LNCaP clone FGC (cell line): Measurements from ENCODE around the gene NKAIN2.
"Not testable (repeated sequence)": the region's sequence is repeated elsewhere in the genome, so short reads cannot be mapped to it uniquely, and the experiment has no call there.

Experiments
- DNase-seq: peaks from one replicate; pipeline ENCODE4 v3.0.0-alpha.2; 2011; ENCODE audit warnings: low read depth
- H3K4me3 ChIP-seq: 2 replicates; pipeline ENCODE4 v1.5.1; 2011; ENCODE audit warnings: mild to moderate bottlenecking, low read depth, low read length, control low read depth
- CTCF ChIP-seq: IDR thresholded peaks from 2 replicates; pipeline ENCODE4 v1.5.1; 2012; ENCODE audit warnings: mild to moderate bottlenecking; ENCODE audit not compliant: control insufficient read depth, insufficient read depth; ENCODE audit errors: extremely low read depth

NKAIN2 gene

GRCh38 chr6:124561635-124562130 is 758.0 kb downstream of the NKAIN2 start:
- no peak overlapping the region for H3K4me3 ChIP-seq
- no peak for DNase-seq
- TF ChIP-seq CTCF, result no peak

- DNase-seq, result not testable (repeated sequence)
Observed at GRCh38 chr6:124564125-124564524, 760.5 kb downstream of the NKAIN2 start.

GRCh38 chr6:124567401-124567800 is 763.7 kb downstream of the NKAIN2 start:
- H3K4me3 ChIP-seq, result no peak overlapping the region
- no peak for TF ChIP-seq CTCF
- DNase-seq, result no peak

More at GRCh38 chr6:124564125-124564524, 760.5 kb downstream of the NKAIN2 start:
- not testable (repeated sequence) for H3K4me3 ChIP-seq

- TF ChIP-seq CTCF, result no peak
- no peak overlapping the region for H3K4me3 ChIP-seq
- no peak for DNase-seq
Observed at GRCh38 chr6:124573953-124574352, 770.3 kb downstream of the NKAIN2 start.

- H3K4me3 ChIP-seq, result no peak overlapping the region
- no peak for DNase-seq
- no peak for TF ChIP-seq CTCF
Observed at GRCh38 chr6:124577734-124578281, 774.1 kb downstream of the NKAIN2 start.

- DNase-seq, result no peak
- no peak overlapping the region for H3K4me3 ChIP-seq
- no peak for TF ChIP-seq CTCF
Observed at GRCh38 chr6:124590001-124590400, 786.3 kb downstream of the NKAIN2 start.

- H3K4me3 ChIP-seq, result no peak overlapping the region
- no peak for DNase-seq
- TF ChIP-seq CTCF, result no peak
Observed at GRCh38 chr6:124599656-124600055, 796.0 kb downstream of the NKAIN2 start.
